GM18499 (cell line): Measurements from ENCODE around the gene NHLH1.
"Not testable (repeated sequence)": the region's sequence is repeated elsewhere in the genome, so short reads cannot be mapped to it uniquely, and the experiment has no call there.

Source experiments
- ATAC-seq: cut with Tn5 transposase; IDR thresholded peaks from one replicate; pipeline ENCODE4 v1.9.1; 2021; ENCODE audit warnings: moderate number of reproducible peaks; ENCODE audit not compliant: insufficient read depth, unreplicated experiment

Gene NHLH1

GRCh38 chr1:160375788-160376524 is 9.1 kb downstream of the NHLH1 start:
- ATAC-seq: no peak

DNA sequence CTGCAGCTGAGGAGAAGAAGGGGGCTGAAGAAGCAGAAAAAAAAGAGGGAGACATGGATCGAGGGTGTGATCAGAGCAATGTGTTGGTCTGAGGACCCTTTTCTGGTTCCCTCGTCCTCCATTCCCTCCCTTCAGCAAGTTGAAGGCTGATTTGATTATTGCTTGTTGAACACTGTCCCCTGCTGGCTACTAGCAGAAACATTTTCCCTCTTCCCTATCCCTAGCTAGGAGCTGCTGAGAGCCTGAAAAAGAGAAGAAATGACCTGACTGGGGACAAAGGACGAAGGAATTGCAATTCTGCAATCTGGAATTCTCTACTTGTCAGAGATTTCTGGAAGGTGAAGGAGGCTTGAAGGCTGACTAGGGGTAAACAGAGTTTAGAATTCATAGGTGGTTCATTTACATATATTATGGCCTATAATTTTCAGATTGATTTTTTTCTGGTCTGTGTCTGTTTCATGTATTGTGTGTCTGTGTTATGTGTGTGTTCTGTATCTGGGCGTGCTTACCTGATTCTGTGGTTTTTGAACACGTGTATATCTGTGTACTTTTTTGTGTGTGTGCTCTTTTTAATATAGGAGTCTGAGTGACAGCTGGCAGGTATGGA is 9.8 kb downstream of the NHLH1 start:
- no peak for ATAC-seq

DNA sequence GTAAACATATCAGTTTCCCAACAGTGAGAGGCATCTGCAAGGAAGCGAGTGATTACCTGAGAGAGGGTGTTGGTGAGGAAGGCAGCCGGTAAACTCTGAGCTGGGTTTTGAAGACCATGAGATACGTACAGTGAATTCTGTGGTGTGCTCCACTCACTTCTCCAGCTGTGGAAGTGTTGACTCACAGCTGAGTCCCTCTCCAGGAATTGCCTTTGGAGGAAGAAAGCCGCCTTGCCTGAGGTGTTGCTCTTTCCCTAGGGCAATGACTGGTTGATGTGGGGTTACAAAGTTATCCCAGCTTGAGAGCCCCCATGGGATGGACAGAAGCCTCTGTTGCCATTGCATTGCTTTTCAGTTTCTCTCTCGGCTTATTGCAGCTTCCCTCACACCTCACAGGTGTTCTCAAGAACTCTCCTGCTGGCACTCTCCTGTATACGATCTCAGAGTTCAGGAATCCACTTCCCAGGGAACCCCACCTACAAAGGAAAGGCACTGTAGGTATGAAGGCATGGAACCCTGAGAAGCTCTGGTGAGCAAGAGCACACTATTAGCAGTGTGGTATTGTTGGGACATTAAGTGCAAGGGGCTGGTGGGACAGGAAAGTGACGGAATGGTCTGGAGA is 10.8 kb downstream of the NHLH1 start:
- ATAC-seq: no peak

DNA sequence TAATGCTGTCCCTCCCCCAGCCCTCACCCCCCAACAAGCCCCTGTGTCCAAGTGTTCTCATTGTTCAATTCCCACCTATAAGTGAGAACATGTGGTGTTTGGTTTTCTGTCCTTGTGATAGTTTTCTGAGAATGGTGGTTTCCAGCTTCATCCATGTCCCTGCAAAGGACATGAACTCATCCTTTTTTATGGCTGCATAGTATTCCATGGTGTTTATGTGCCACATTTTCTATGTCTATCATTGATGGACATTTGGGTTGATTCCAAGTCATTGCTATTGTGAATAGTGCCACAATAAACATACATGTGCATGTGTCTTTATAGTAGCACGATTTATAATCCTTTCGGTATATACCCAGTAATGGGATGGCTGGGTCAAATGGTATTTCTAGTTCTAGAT is 17.9 kb downstream of the NHLH1 start:
- ATAC-seq: not testable (repeated sequence)

DNA sequence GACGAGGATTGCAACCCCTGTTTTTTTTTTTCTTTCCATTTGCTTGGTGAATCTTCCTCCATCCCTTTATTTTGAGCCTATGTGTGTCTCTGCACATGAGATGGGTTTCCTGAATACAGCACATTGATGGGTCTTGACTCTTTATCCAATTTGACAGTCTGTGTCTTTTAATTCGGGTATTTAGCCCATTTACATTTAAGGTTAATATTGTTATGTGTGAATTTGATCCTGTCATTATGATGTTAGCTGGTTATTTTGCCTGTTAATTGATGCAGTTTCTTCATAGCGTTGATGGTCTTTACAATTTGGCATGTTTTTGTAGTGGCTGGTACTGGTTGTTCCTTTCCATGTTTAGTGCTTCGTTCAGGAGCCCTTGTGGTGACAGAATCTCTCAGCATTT is 21.5 kb downstream of the NHLH1 start:
- not testable (repeated sequence) for ATAC-seq

DNA sequence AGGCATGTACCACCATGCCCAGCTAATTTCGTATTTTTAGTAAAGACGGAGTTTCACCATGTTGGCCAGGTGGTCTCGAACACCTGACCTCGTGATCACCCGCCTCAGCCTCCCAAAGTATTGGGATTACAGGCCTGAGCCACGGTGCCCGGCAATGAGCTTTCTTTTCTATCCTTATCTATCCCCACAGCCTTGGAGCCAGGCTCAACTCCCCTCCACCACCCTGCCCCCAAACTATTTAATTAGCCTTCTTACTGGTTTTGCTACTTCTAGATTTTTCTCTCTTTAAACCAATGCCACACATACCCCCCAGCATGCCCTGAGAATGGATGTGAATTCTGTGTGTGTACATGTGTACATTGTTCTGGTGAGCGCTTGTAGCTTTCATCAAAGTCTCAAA is 27.8 kb downstream of the NHLH1 start:
- ATAC-seq: no peak

DNA sequence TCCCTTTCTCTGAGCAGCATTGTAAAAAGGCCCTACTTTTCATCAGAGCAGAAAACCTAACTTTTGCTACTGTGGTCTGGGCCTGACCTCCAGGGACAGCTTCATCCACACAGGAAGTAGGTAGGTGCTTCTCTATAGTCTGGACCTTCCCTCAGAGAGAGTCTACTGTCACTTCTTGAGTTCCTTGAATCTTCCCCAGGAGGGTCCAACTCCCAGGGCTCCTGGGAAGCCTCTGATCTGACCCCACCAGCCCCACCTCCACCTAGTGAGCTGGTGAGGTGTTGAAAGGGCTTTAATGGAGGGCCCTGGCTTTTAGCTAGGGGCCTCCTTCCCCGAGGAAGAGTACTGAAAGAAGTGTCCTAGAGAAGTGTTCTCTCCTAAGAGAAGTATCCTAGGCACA is 30.8 kb downstream of the NHLH1 start:
- ATAC-seq: no peak

- ATAC-seq: no peak
These were observed 32.0 kb downstream of the NHLH1 start for GRCh38 chr1:160398823-160399222.

DNA sequence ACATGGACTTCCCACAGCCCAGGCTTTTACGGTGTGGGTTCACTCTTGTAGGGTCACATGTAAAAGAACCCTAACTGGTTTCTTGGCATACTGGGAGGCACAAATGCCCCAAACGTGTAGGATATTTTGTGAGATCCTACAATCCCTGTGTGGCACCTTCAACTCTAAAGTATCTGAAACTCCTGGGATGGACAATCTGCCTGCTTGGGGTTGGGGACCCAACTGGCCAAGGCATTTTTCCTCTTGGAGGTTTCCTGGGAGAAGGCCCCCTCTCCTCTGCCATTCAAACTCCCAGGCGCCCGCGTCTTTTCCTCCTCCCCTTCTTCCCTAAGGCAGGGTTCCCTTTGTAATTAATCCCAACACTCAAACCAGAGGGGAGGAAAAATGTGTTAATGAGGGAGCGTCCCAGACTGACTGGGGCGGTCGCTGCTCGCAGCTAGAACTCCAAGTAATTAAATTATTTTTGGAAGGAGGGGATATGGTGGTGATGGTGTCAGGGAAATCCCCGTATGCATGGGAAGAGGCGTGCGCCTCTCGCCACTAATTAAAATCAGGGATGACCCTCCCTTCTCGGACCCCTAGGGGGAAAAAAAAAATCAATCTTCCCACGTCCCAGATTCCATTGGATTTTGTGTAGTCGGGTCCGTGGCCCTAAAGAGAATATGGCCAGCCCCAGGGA is 32.8 kb downstream of the NHLH1 start:
- no peak for ATAC-seq

DNA sequence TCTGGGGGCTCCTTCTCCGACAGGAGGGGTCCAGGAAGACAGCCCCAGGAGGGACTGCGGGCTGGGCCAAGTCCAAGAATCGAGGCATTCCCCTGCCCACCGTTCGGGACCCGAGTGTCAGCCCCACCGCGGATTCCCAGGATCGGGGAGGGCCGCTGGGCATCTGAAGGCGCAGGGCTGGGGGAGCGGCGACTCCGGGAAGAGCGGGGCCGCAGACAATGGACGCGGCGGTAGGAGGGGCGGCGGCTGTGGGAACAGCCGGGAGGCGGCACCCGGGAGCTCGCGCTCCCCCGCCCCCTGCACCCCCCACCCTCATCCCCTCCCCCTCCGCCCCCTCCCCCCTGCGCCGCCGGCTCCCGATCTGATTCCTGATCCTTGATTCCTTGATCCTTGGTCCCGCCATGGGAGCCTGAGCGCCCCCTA is 33.4 kb downstream of the NHLH1 start, which contains the start of gene VANGL2:
Gene VANGL2, plus strand, starts transcription at position 342 of the 423 bp plus-strand sequence. CDS start 15,274 bp downstream, outside the sequence.
- no peak for ATAC-seq

- ATAC-seq: no peak
These were observed 34.0 kb downstream of the NHLH1 start for GRCh38 chr1:160400646-160401486.

- ATAC-seq: no peak
These were observed 34.6 kb downstream of the NHLH1 start for GRCh38 chr1:160401487-160401805.

GRCh38 chr1:160402001-160402795 is 35.3 kb downstream of the NHLH1 start:
- no peak for ATAC-seq

GRCh38 chr1:160403244-160403643 is 36.4 kb downstream of the NHLH1 start:
- no peak for ATAC-seq

DNA sequence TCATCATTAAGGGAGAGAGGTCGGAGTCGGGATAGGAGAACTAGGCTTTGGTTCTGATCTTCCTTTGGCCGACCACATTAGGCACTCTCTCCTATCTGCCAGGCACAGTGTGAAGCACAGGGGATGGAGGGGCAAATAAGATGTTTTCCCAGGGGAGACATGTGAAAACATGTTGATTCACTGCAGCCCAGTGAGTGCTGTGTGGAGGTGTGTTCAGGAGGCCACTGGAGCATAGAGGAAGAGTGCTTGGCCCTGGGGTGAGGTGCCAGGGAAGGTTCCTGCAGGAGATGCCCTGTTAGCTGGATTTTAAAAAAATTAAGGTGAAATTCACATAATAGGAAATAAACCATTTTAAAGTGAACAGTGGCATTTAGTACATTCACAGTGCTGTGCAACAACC is 37.2 kb downstream of the NHLH1 start:
- no peak for ATAC-seq

DNA sequence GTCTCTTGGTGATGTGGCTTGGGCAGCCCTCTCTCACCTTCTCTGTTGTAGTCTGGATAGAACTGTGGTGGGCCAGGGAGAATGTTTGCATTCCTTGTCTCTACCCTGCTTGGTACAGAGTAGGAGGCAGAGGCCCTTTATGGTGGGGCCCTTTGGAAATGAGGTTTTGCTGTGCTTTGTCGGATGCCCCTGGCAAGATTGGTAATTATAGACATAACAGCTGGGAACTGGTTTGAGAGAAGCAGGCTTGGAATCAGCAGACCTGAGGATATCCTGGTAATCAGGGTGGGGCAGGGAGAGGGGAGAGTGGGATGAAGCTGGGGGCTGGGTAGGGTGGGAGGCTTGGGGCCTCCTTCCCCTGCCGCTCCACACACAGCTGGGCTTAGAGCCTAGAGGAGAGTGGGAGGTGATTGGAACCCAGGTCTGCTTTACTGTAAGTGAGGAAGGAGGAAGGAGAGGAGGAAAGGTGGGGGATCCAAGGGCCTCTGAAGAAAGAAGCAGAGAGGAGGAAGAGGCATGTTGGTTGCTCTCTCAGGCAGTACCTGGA is 38.5 kb downstream of the NHLH1 start:
- no peak for ATAC-seq

DNA sequence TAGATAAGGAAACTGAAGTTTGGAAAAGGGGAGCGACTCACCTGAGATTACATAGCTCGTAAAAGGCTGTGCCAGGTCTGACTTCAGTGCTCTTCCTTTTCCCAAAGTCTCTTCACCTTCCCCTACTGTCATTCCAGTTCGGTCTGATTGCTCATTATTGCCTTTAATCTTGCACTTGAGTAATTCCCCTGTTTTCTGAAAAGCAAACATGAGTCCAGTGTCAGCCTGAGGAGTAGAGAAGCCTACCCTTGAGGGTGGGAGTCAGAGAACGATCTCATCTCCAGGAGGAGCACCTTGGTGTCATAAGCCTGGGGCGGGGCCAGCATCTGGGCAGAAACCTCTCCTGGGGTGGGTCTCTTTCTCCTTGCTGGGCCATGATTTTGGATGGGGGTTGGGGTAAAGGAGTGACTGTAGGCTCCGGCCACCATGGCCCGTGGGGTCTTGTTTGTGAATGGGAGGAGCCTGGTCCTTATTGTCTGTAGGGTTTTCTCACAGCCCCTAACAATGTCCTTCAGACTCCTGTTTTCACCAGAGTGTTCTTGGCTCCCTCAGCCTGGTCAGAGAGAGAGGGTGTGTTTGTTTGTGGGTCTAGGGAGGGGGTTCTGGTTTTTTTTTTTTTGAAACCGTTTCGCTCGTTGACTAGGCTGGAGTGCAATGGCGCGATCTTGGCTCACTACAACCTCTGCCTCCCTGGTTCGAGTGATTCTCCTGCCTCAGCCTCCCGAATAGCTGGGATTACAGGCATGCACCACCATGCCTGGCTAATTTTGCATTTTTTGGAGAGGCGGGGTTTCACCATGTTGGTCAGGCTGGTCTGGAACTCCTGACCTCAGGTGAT is 39.5 kb downstream of the NHLH1 start:
- ATAC-seq: no peak
